Measurements from ENCODE around the gene UVSSA. TPM values are rescaled to one million over a fixed set of nuclear protein-coding genes. Genes with fewer than 3 reads are reported as not detected.
A peak's percentile ranks its signal among the peaks of the same experiment; 100 is the strongest.
"Not testable (repeated sequence)": the region's sequence is repeated elsewhere in the genome, so short reads cannot be mapped to it uniquely, and the experiment has no call there.

UVSSA gene
- total RNA-seq, 3 donors from 2014 or later = 13.9 to 22.9 (median 14.3) TPM

GRCh38 chr4:1371176-1372165, 24.5 kb downstream of the UVSSA start:
- TF ChIP-seq POLR2AphosphoS5 (IDR thresholded peaks at IDR 0.05) = no peak
- no peak for TF ChIP-seq POLR2A (IDR thresholded peaks at IDR 0.05)
- intact Hi-C loops (cut with DNase I; ENCODE audit: low total_unique reads) = no loop called here
- no peak for DNase-seq (ENCODE audit: low spot score in 2 of 2)
- Histone ChIP-seq H3K9me3 (no peaks in the 10 kb centered on the region), H3K4me3 (no peak overlapping the region), H3K27ac (no peak overlapping the region), H3K27me3 (no peaks in the 10 kb centered on the region), H3K36me3 (no peaks in the 10 kb centered on the region), H3K4me1 (no peaks in the 10 kb centered on the region)

- H3K4me1 ChIP-seq; H3K4me3 ChIP-seq; H3K36me3 ChIP-seq; H3K27ac ChIP-seq; H3K9me3 ChIP-seq; DNase-seq (ENCODE audit: low spot score in 2 of 2); H3K27me3 ChIP-seq; intact Hi-C loops (cut with DNase I; ENCODE audit: low total_unique reads): not testable (repeated sequence)
Measured at GRCh38 chr4:1372576-1372975, 25.6 kb downstream of the UVSSA start.

- H3K4me3 ChIP-seq = no peak overlapping the region
- TF ChIP-seq POLR2AphosphoS5 (IDR thresholded peaks at IDR 0.05) (no peak), POLR2A (IDR thresholded peaks at IDR 0.05) (no peak), CTCF (IDR thresholded peaks at IDR 0.05) (no peak)
- H3K4me1 ChIP-seq = no peaks in the 10 kb centered on the region
- H3K9me3 ChIP-seq = no peaks in the 10 kb centered on the region
- intact Hi-C loops (cut with DNase I; ENCODE audit: low total_unique reads) = no loop called here
- no peaks in the 10 kb centered on the region for H3K36me3 ChIP-seq
- no peaks in the 10 kb centered on the region for H3K27me3 ChIP-seq
- no peak overlapping the region for H3K27ac ChIP-seq
- peak in 1 of 2 donors; percentile 46 for DNase-seq (ENCODE audit: low spot score in 2 of 2)
Measured at GRCh38 chr4:1373892-1374705, 27.1 kb downstream of the UVSSA start.

- H3K4me1 ChIP-seq = no peaks in the 10 kb centered on the region
- H3K27ac ChIP-seq = no peak overlapping the region
- H3K36me3 ChIP-seq = no peaks in the 10 kb centered on the region
- intact Hi-C loops (cut with DNase I; ENCODE audit: low total_unique reads) = loop anchor here (5.0 kb wide), 1 partner anchor 1998 kb away; no protein-coding TSS in a partner anchor
- DNase-seq (ENCODE audit: low spot score in 2 of 2) = no peak
- H3K4me3 ChIP-seq = no peak overlapping the region
- TF ChIP-seq CTCF (IDR thresholded peaks at IDR 0.05) (no peak), POLR2A (IDR thresholded peaks at IDR 0.05) (no peak), POLR2AphosphoS5 (IDR thresholded peaks at IDR 0.05) (no peak)
- H3K27me3 ChIP-seq = no peaks in the 10 kb centered on the region
- no peaks in the 10 kb centered on the region for H3K9me3 ChIP-seq
Measured at GRCh38 chr4:1374706-1375045, 27.7 kb downstream of the UVSSA start.

- TF ChIP-seq POLR2AphosphoS5 (IDR thresholded peaks at IDR 0.05) = no peak
- no peak for TF ChIP-seq CTCF (IDR thresholded peaks at IDR 0.05)
- TF ChIP-seq POLR2A (IDR thresholded peaks at IDR 0.05) = no peak
- H3K36me3 ChIP-seq = no peaks in the 10 kb centered on the region
- intact Hi-C loops (cut with DNase I; ENCODE audit: low total_unique reads) = loop anchor here (5.0 kb wide), 1 partner anchor 1997 kb away; no protein-coding TSS in a partner anchor
Measured at GRCh38 chr4:1375051-1375721, 28.2 kb downstream of the UVSSA start.

More at GRCh38 chr4:1375051-1375721, 28.2 kb downstream of the UVSSA start:
- peak in 1 of 2 donors; percentile 27 for DNase-seq (ENCODE audit: low spot score in 2 of 2)
- Histone ChIP-seq H3K4me3 (no peak overlapping the region), H3K9me3 (no peaks in the 10 kb centered on the region), H3K4me1 (no peaks in the 10 kb centered on the region), H3K27me3 (no peaks in the 10 kb centered on the region), H3K27ac (no peak overlapping the region)

All from breast epithelium (tissue), 4 donors.